Measurements from ENCODE around the gene IVL.

Gene IVL

GRCh38 chr1:152907686-152908601, at the start of gene IVL:
Gene IVL (plus strand): TSS chr1:152908546. CDS start chr1:152909798, 1,252 bp downstream.
- H3K36me3 Mint-ChIP-seq (ENCODE audit: insufficient read depth), result peaks cover 4% of the 10 kb centered on the region
- H3K4me1 Mint-ChIP-seq, result peaks cover 7% of the 10 kb centered on the region
- DNase-seq (ENCODE audit: low spot score in 2 of 2), result no peak
- peak within 1 kb of the TSS; percentile 69 for H3K27ac Mint-ChIP-seq (ENCODE audit: low read depth)
- H3K4me3 Mint-ChIP-seq, result peak within 1 kb of the TSS; percentile 66
- H3K9me3 Mint-ChIP-seq, result no peaks in the 10 kb centered on the region
- no peak for ATAC-seq (replicated peaks; ENCODE audit: extremely low read depth, poor library complexity, severe bottlenecking)
- peaks cover 46% of the 10 kb centered on the region for H3K27me3 Mint-ChIP-seq

GRCh38 chr1:152859696-152860095, 48.6 kb upstream of the IVL start, which contains the start of gene LCE7A:
Gene LCE7A (plus strand): TSS chr1:152859996. CDS start chr1:152860698, 702 bp downstream.
- no peaks in the 10 kb centered on the region for H3K9me3 Mint-ChIP-seq
- no peak within 1 kb of the TSS for H3K27ac Mint-ChIP-seq (ENCODE audit: low read depth)
- H3K4me1 Mint-ChIP-seq, result no peaks in the 10 kb centered on the region
- H3K27me3 Mint-ChIP-seq, result peaks cover 37% of the 10 kb centered on the region
- DNase-seq (ENCODE audit: low spot score in 2 of 2), result no peak
- H3K4me3 Mint-ChIP-seq, result no peak within 1 kb of the TSS
- H3K36me3 Mint-ChIP-seq (ENCODE audit: insufficient read depth), result no peaks in the 10 kb centered on the region
- no peak for ATAC-seq (replicated peaks; ENCODE audit: extremely low read depth, poor library complexity, severe bottlenecking)

- no peaks in the 10 kb centered on the region for H3K4me1 Mint-ChIP-seq
- H3K4me3 Mint-ChIP-seq, result no peak overlapping the region
- DNase-seq (ENCODE audit: low spot score in 2 of 2) (no peak), ATAC-seq (replicated peaks; ENCODE audit: extremely low read depth, poor library complexity, severe bottlenecking) (no peak)
- H3K27me3 Mint-ChIP-seq, result peaks cover 37% of the 10 kb centered on the region
- H3K36me3 Mint-ChIP-seq (ENCODE audit: insufficient read depth), result no peaks in the 10 kb centered on the region
- no peak overlapping the region for H3K27ac Mint-ChIP-seq (ENCODE audit: low read depth)
- no peaks in the 10 kb centered on the region for H3K9me3 Mint-ChIP-seq
Measured at GRCh38 chr1:152860129-152860528, 48.2 kb upstream of the IVL start.

- Mint-ChIP-seq H3K27me3 (peaks cover 37% of the 10 kb centered on the region), H3K27ac (ENCODE audit: low read depth) (no peak overlapping the region), H3K4me3 (no peak overlapping the region), H3K9me3 (no peaks in the 10 kb centered on the region), H3K4me1 (no peaks in the 10 kb centered on the region), H3K36me3 (ENCODE audit: insufficient read depth) (no peaks in the 10 kb centered on the region)
- DNase-seq (ENCODE audit: low spot score in 2 of 2) (no peak), ATAC-seq (replicated peaks; ENCODE audit: extremely low read depth, poor library complexity, severe bottlenecking) (no peak)
Measured at GRCh38 chr1:152861374-152861773, 47.0 kb upstream of the IVL start.

DNA sequence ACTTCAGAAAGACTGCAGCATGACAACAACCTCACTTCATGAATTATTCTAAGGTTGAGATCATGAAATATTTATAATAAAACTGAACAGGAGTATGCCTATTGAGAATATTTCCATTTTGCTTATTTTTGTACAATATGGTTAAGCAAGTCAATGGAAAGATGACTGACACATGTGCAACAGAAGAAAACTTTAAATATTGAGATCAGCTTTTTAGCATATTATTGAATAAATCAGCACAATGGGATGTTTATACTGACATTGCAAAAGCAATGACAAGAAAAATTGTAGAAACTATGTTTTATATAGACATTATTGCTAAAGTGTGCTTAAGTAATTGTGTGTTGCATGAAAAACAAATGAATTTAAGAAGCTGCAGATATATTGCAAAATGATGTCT, 43.9 kb upstream of the IVL start:
- Mint-ChIP-seq H3K9me3 (no peaks in the 10 kb centered on the region), H3K36me3 (ENCODE audit: insufficient read depth) (no peaks in the 10 kb centered on the region), H3K27ac (ENCODE audit: low read depth) (no peak overlapping the region), H3K4me1 (no peaks in the 10 kb centered on the region), H3K27me3 (peaks cover 11% of the 10 kb centered on the region), H3K4me3 (no peak overlapping the region)
- DNase-seq (ENCODE audit: low spot score in 2 of 2), result no peak
- no peak for ATAC-seq (replicated peaks; ENCODE audit: extremely low read depth, poor library complexity, severe bottlenecking)

DNA sequence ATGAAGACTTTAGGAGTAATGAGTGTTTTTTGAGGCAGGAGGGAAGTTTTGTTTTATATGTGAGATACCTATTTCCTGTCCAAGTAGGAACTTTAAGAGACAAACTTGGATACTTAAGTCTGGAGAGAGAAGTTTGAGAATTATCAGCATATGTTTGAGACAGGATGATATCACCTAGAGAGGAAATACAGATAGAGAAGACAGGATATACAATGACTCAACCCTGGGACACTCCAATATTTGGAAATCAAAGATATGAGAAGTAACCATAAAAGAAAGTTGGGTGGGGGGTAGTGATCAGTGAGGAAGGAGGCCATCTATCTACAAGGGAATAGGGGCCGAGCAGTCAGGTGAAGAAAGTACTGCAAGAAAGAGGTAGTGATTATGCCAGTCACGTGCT, 42.0 kb upstream of the IVL start:
- no peak for DNase-seq (ENCODE audit: low spot score in 2 of 2)
- Mint-ChIP-seq H3K4me1 (no peaks in the 10 kb centered on the region), H3K4me3 (no peak overlapping the region), H3K9me3 (no peaks in the 10 kb centered on the region), H3K36me3 (ENCODE audit: insufficient read depth) (no peaks in the 10 kb centered on the region), H3K27me3 (peaks cover 3% of the 10 kb centered on the region), H3K27ac (ENCODE audit: low read depth) (no peak overlapping the region)
- no peak for ATAC-seq (replicated peaks; ENCODE audit: extremely low read depth, poor library complexity, severe bottlenecking)

GRCh38 chr1:152869808-152870419, 38.4 kb upstream of the IVL start:
- no peak overlapping the region for H3K4me3 Mint-ChIP-seq
- ATAC-seq (replicated peaks; ENCODE audit: extremely low read depth, poor library complexity, severe bottlenecking) (no peak), DNase-seq (ENCODE audit: low spot score in 2 of 2) (peak; percentile 24 to 27)
- no peak overlapping the region for H3K27ac Mint-ChIP-seq (ENCODE audit: low read depth)
- H3K36me3 Mint-ChIP-seq (ENCODE audit: insufficient read depth), result no peaks in the 10 kb centered on the region
- no peaks in the 10 kb centered on the region for H3K4me1 Mint-ChIP-seq
- no peaks in the 10 kb centered on the region for H3K9me3 Mint-ChIP-seq
- peaks cover 16% of the 10 kb centered on the region for H3K27me3 Mint-ChIP-seq

DNA sequence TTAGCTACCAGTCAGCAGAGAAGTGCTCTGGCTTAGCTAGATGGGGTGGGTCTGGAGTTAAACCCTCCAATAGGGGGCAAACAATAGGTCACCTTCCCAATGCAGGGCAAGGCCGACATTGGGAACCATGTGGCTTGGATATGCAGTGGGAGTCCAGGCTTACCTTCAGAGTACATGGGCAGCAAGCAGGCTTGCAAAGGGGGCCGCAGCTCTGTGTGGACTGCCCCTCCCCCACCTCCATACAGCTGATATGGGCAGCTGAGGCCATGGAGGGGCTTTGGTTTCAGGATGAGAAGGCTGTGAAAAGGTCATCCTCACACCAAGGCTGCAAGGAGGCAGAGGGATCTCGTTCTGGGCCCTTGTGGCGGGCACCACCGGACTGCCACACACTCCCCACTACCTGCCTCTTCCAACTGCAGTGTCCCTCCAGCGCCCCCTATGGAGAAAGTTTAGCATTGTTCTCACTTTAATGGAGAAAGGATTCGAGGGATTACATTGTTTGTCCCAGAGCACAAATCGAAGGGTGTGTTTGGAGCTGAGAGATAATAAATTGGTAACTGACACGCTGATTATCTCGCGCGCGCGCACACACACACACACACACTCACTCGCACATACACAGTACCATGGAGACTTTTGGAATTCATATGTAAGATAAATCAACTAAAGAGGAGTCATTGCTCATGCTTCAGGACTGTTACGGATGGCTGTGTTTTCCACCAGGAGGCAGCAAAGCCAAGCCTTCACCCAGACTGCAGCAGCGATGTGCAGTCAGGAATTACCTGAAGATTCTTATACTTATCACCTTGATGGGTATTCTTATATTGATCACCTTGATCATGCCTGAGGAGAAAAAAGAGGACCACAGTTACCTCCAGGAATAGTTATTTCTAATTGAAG, 37.3 kb upstream of the IVL start:
- Mint-ChIP-seq H3K27me3 (peaks cover 26% of the 10 kb centered on the region), H3K36me3 (ENCODE audit: insufficient read depth) (no peaks in the 10 kb centered on the region), H3K4me1 (no peaks in the 10 kb centered on the region), H3K27ac (ENCODE audit: low read depth) (no peak overlapping the region), H3K9me3 (no peaks in the 10 kb centered on the region), H3K4me3 (no peak overlapping the region)
- ATAC-seq (replicated peaks; ENCODE audit: extremely low read depth, poor library complexity, severe bottlenecking) (no peak), DNase-seq (ENCODE audit: low spot score in 2 of 2) (no peak)

- no peak for DNase-seq (ENCODE audit: low spot score in 2 of 2)
- no peak overlapping the region for H3K4me3 Mint-ChIP-seq
- H3K36me3 Mint-ChIP-seq (ENCODE audit: insufficient read depth), result no peaks in the 10 kb centered on the region
- no peak for ATAC-seq (replicated peaks; ENCODE audit: extremely low read depth, poor library complexity, severe bottlenecking)
- no peak overlapping the region for H3K27ac Mint-ChIP-seq (ENCODE audit: low read depth)
- H3K4me1 Mint-ChIP-seq, result no peaks in the 10 kb centered on the region
- H3K27me3 Mint-ChIP-seq, result peaks cover 29% of the 10 kb centered on the region
- H3K9me3 Mint-ChIP-seq, result no peaks in the 10 kb centered on the region
Measured at GRCh38 chr1:152871731-152872126, 36.6 kb upstream of the IVL start.

DNA sequence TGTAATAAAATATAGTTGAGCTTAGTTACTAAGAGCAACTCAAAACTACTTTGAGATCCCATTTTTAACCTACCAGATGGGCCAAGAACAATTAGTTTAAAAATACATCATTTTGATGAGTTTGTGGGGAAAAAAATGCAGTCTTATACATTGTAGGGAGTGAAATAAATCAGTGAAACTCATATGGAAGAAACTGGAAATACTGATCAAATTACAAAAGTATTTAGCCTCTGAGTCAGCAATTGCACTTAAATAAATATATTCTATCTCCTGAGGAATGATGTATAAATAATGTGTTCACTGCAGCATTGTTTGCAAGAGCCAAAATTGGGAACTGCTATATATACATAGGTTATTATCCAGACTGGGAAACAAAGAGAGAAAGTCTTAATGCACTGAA, 34.9 kb upstream of the IVL start:
- ATAC-seq (replicated peaks; ENCODE audit: extremely low read depth, poor library complexity, severe bottlenecking) (no peak), DNase-seq (ENCODE audit: low spot score in 2 of 2) (no peak)
- Mint-ChIP-seq H3K4me3 (no peak overlapping the region), H3K27me3 (peaks cover 46% of the 10 kb centered on the region), H3K9me3 (no peaks in the 10 kb centered on the region), H3K4me1 (no peaks in the 10 kb centered on the region), H3K27ac (ENCODE audit: low read depth) (no peak overlapping the region), H3K36me3 (ENCODE audit: insufficient read depth) (no peaks in the 10 kb centered on the region)

DNA sequence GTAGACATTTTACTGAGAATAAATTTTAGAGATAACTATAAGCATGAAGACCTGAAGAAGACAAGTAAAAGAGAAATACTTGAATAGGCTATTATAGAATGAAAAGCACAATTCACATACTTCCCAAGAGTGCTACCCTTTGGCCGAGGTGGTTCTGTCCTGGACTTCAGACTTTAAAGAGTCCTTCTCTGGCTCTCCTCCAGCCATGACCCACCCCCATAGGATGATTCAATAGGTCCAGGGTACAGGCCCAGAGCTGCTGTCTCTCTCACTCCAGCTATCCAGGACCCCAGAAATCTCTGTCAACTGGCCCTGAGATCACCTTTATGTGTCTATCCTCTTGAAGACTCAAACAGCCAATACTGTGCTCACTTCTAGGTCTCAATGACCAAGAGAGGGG, 31.5 kb upstream of the IVL start:
- Mint-ChIP-seq H3K36me3 (ENCODE audit: insufficient read depth) (no peaks in the 10 kb centered on the region), H3K9me3 (no peaks in the 10 kb centered on the region), H3K4me1 (no peaks in the 10 kb centered on the region), H3K4me3 (no peak overlapping the region), H3K27me3 (peaks cover 40% of the 10 kb centered on the region), H3K27ac (ENCODE audit: low read depth) (no peak overlapping the region)
- ATAC-seq (replicated peaks; ENCODE audit: extremely low read depth, poor library complexity, severe bottlenecking) (no peak), DNase-seq (ENCODE audit: low spot score in 2 of 2) (no peak)

GRCh38 chr1:152878042-152878441, 30.3 kb upstream of the IVL start, which contains the start of gene SMCP:
Gene SMCP (plus strand): TSS chr1:152878322. CDS start chr1:152884423, 6,101 bp downstream.
- no peak for DNase-seq (ENCODE audit: low spot score in 2 of 2)
- no peaks in the 10 kb centered on the region for H3K9me3 Mint-ChIP-seq
- H3K27me3 Mint-ChIP-seq, result peaks cover 35% of the 10 kb centered on the region
- H3K36me3 Mint-ChIP-seq (ENCODE audit: insufficient read depth), result no peaks in the 10 kb centered on the region
- no peaks in the 10 kb centered on the region for H3K4me1 Mint-ChIP-seq
- ATAC-seq (replicated peaks; ENCODE audit: extremely low read depth, poor library complexity, severe bottlenecking), result no peak
- no peak within 1 kb of the TSS for H3K27ac Mint-ChIP-seq (ENCODE audit: low read depth)
- no peak within 1 kb of the TSS for H3K4me3 Mint-ChIP-seq
